ENCODE measurements around the gene TSPAN32. TPM values are rescaled to one million over a fixed set of nuclear protein-coding genes. Genes with fewer than 3 reads are reported as not detected.
"Not testable (repeated sequence)": the region's sequence is repeated elsewhere in the genome, so short reads cannot be mapped to it uniquely, and the experiment has no call there.

TSPAN32 gene
- total RNA-seq, 1 donor from 2014 or later, result 4.3 TPM

DNA sequence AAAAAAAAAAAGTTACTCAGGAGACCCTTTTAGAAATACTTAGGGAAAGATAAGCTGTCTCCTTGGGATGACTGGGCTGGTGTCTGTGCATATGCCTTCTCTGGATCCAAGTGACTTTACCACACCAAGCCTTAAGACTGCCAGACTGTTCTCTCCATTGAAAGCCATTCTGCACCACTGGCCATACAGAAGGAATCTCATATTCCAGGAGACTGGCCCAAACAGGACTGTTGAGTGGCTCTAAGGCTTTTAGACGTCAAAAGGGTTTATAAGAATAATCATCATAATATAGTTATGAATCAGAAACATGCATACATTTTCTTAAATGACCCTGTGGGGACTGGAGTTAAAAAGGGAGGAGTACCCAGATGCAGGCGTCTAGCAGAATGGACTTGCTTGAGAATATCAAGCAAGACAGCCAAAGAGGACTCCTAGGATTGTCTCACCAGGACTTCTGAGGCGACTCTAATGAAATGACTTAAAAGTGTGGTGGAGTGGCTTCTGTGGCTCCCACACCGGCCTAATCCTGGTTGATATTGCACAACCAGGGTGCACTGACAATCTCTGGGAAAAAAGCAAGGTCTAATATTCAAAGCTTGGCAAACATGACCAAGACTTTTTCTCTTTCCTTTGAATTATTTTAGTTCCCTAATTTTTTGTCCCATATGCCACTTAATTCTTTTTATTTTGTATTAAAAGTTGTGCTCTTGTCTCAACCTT, 31.8 kb downstream of the TSPAN32 start:
- DNase-seq (ENCODE audit: low spot score), result not testable (repeated sequence)

GRCh38 chr11:2335286-2335685, 33.5 kb downstream of the TSPAN32 start:
- not testable (repeated sequence) for DNase-seq (ENCODE audit: low spot score)

- not testable (repeated sequence) for DNase-seq (ENCODE audit: low spot score)
Measured at GRCh38 chr11:2338760-2339159, 36.9 kb downstream of the TSPAN32 start.

DNA sequence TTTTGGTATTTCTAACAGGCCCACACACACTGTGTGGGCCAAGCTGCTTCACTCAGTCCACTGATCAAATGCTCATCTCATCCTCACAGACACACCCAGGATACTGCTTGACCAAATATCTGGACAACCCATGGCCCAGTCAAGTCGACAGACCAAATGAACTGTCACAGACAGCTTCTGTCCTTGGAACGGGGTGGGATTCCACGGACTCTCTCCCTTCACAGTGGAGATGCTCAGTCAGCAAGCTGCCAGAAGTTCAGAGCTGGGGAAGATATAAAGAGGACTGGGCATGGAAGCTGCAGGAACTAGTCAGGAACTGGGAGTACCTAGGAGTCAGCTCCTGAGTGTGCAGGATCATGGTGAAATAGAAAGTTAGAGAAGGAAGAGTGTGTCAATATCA, 40.7 kb downstream of the TSPAN32 start:
- no peak for DNase-seq (ENCODE audit: low spot score)

DNA sequence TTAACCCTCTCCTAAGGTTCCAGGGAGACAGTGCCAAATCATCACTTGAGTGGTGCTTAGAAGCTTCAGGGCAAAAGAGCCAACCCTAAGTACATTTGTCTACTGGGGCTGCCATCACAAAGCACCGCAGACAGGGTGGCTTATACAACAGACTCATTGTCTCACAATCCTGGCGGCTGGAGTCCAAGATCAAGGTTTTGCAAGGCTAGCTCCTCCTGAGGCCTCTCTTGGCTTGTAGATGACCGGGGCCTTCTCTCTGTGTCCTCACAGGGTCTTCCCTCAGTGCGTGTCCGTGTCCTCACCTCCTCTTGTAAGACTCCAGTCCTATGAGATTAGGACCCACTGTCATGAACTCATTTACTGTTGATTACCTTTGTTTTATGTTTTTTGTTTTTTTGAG, 41.2 kb downstream of the TSPAN32 start:
- no peak for DNase-seq (ENCODE audit: low spot score)

- no peak for DNase-seq (ENCODE audit: low spot score)
Measured at GRCh38 chr11:2343502-2343901, 41.7 kb downstream of the TSPAN32 start.

DNA sequence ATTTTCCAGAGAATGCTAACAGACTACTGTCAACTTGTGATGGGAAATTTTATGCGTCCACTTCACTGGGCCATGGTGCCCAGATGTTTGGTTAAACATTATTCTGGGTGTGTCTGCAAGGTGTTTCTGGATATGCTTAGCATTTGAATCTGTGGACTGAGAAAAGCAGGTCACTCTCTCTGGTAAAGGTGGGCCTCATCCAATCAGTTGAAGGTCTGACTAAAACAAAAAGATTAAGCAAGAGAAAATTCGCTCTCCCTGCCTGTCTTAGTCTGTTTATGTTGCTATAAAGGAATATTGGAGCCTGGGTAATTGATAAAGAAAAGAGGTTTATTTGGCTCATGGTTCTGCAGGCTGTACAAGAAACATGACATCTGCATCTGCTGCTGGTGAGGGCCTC, 43.2 kb downstream of the TSPAN32 start:
- DNase-seq (ENCODE audit: low spot score), result no peak

GRCh38 chr11:2346014-2346413, 44.2 kb downstream of the TSPAN32 start:
- no peak for DNase-seq (ENCODE audit: low spot score)

DNA sequence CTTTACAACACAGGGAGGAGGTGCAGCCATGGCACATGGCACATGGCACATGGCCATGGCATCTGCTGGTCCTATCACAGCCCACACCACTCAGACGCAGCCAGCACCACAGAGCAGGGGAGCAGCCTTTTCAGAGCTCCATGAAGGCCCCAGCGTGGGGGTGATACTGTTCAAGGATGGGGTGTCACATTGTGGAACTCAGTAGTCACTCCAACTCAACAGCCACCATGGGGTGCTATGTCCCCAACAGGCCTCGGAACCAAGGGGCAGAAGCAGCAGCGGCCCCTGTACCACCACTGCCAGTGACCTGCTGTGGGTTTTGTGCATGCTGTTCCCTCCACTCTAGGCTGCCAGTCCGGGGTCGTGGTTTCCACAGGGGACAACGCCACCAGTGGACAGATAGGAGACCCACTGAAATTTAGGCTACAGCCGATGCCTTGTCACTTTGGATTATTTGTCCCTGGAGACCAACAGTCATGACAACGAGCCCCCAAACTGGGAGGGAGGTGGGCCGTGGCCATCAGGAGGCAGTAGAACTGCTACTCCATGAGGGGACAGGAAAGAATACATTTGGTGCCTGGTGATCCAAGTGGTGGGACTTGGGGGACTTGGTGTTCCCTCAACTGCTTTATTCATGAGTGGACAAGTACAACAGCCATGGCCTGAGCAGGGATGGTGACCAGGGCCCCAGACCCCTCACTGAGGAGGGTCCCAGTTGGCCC, 44.9 kb downstream of the TSPAN32 start:
- no peak for DNase-seq (ENCODE audit: low spot score)

GRCh38 chr11:2347308-2347830, 45.6 kb downstream of the TSPAN32 start:
- DNase-seq (ENCODE audit: low spot score), result no peak

DNA sequence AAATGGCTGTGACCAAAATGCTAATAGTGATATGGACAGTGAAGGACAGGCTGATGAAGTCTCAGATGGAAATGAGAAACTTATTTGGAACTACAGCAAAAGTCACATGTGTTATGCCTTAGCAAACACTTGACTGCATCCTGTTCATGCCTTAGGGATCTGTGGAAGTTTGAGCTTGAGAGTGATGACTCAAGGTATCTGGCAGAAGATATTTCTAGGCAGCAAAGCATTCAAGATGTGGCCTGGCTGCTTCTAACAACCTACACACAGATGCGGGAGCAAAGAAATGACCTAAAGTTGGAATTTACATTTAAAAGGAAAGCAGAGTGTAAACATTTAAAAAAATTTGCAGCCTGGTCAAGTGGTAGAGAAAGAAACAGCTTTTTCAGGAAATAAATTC, 47.2 kb downstream of the TSPAN32 start:
- DNase-seq (ENCODE audit: low spot score), result no peak

GRCh38 chr11:2351701-2352100, 49.9 kb downstream of the TSPAN32 start:
- no peak for DNase-seq (ENCODE audit: low spot score)

- no peak for DNase-seq (ENCODE audit: low spot score)
Measured at GRCh38 chr11:2352420-2352819, 50.6 kb downstream of the TSPAN32 start.

DNA sequence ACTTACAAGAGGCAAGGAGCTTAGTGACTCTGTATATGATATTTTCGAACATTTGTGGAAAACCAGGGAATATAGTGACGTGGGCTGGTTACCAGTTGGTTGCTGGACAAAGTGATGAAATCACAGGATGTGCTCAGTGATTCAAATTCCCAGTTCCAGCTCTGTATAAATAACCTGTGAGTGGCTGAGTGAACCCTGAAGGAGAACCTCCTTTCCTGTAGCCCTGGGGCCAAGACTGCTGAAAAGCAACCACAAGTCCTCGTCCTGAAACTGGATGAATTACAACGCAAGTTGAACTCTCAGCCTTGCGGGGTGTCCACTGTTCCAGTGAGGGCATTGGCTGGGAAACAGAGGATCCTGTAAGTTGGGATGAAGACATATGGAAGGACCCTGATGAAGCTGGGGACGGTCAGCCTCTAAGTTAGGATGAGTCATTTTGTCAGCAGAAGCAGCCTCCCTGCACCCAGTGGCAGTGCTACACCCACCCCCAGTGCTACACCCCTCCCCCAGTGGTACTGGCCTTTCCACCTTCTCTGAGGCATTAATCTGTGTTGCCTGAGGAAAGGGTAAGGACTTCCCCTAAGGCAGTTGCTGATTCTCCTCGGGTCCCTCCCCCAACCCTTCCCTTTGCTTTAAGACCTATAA, 53.3 kb downstream of the TSPAN32 start:
- DNase-seq (ENCODE audit: low spot score), result no peak

GRCh38 chr11:2357246-2357645, 55.4 kb downstream of the TSPAN32 start:
- no peak for DNase-seq (ENCODE audit: low spot score)

GRCh38 chr11:2357651-2358050, 55.8 kb downstream of the TSPAN32 start:
- DNase-seq (ENCODE audit: low spot score), result not testable (repeated sequence)

- DNase-seq (ENCODE audit: low spot score), result no peak
Measured at GRCh38 chr11:2358754-2359442, 57.1 kb downstream of the TSPAN32 start.

DNA sequence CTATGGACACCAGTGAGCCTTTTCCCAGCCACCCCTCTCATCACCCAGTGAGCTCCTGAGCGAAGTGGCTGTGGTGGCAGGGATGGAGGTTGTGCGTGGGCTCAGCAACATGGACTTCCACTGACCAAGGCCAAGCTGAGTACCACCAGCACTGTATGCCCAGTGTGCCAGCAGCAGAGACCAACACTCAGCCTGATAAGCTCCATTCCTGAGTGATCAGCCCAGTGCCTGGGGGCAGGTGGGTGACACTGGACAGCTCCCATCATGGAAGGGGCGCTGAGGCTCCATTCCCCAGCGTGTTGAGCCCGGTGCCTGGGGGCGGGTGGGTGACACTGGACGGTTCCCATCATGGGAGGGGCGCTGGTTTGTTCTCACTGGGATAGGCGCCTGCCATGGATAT, 57.7 kb downstream of the TSPAN32 start:
- no peak for DNase-seq (ENCODE audit: low spot score)

DNA sequence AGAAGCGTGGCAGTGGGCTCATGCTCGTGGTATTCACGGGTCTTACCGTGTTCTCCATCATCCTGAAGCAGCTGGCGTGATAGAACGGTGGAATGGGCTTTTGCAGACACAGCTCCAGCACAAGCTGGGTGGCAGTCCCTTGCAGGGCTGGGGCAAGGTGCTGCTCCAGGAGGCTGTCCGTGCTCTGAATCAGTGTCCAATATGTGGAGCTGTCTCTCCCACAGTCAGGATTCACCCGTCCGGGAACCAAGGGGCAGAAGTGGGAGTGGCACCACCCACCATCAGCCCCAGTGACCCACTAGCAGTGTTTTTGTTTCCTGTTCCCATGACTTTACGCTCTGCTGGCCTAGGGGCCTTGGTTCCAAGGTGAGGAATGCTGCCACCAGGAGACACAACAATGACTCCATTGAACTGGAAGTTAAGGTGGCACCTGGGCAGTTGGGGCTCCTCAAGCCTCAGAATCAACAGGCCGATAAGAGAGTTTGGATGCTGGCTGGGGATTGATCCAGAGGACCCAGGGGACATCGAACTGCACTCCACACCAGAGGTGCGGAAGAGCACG, 58.3 kb downstream of the TSPAN32 start:
- no peak for DNase-seq (ENCODE audit: low spot score)

DNA sequence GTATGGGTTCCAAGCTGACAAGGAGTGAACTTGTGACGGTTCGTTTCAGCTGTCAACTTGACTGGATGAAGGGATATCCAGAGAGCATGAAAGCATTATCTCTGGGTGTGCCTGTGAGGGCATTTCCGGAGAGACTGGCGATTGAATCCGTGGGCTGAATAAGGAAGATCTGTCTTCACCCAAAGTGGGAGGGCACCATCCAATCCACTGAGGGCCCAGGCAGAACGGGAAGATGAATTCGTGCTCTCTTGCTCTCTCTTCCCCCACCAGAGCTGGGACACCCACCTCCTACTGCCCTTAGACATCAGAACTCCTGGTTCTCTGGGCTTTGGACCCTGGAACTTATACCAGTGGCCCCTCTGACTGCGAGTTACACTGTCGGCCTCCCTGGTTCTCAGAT, 59.8 kb downstream of the TSPAN32 start:
- DNase-seq (ENCODE audit: low spot score), result no peak

- no peak for DNase-seq (ENCODE audit: low spot score)
Measured at GRCh38 chr11:2362414-2362813, 60.6 kb downstream of the TSPAN32 start.

DNA sequence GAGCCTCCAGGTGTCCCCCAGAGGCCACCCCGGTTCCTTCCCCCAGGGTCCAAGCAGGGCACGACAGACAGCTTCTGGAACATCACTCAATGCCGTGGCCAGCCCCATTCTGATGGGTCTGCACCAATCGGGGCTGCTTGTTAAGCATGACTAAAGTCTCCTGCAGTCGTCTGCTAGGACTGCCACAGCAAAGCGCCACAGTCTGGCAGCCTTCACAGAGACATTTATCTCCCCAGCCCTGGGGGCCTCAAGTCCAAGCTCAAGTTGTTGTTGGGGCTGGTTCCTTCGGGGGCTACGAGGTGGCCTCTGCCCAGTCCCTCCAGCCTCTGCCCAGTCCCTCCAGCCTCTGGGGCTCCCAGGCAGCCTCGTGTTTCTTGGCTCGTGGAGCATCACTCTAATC, 61.3 kb downstream of the TSPAN32 start:
- DNase-seq (ENCODE audit: low spot score), result no peak
